H9 (cell line): Measurements from ENCODE around the gene SIRT7. TPM values are rescaled to one million over a fixed set of nuclear protein-coding genes. Genes with fewer than 3 reads are reported as not detected.

Source experiments
- DNase-seq: peaks from one replicate; pipeline ENCODE4 v3.0.0-alpha.2; 2017
- H2AFZ ChIP-seq: one replicate; pipeline ENCODE4 v1.6.1; 2013; ENCODE audit warnings: mild to moderate bottlenecking, low read length, control low read depth, moderate library complexity
- H2AK5ac ChIP-seq: 2 replicates; pipeline ENCODE4 v1.6.1; 2013; ENCODE audit warnings: low read length, control low read depth, mixed read lengths; ENCODE audit not compliant: insufficient read length
- H2BK120ac ChIP-seq: one replicate; pipeline ENCODE4 v1.6.1; 2013; ENCODE audit warnings: low read depth, mild to moderate bottlenecking, low read length, control low read depth, inconsistent platforms; ENCODE audit not compliant: poor library complexity, severe bottlenecking
- H2BK12ac ChIP-seq: 2 replicates; pipeline ENCODE4 v1.6.1; 2013; ENCODE audit warnings: low read length, control low read depth, mixed read lengths, low read depth; ENCODE audit not compliant: insufficient read length
- H2BK15ac ChIP-seq: 2 replicates; pipeline ENCODE4 v1.6.1; 2013; ENCODE audit warnings: low read depth, low read length, control low read depth
- H2BK20ac ChIP-seq: one replicate; pipeline ENCODE4 v1.6.1; 2013; ENCODE audit warnings: low read depth, mild to moderate bottlenecking, low read length, control low read depth, inconsistent platforms; ENCODE audit not compliant: poor library complexity, severe bottlenecking
- H2BK5ac ChIP-seq: 2 replicates; pipeline ENCODE4 v1.6.1; 2013; ENCODE audit warnings: low read length, control low read depth, mixed read lengths; ENCODE audit not compliant: insufficient read length
- H3K14ac ChIP-seq: 2 replicates; pipeline ENCODE4 v1.6.1; 2013; ENCODE audit warnings: low read length, control low read depth; ENCODE audit not compliant: insufficient read depth
- H3K18ac ChIP-seq: 2 replicates; pipeline ENCODE4 v1.6.1; 2013; ENCODE audit warnings: low read depth, mild to moderate bottlenecking, mixed read lengths, low read length, control low read depth; ENCODE audit not compliant: insufficient read length
- H3K23ac ChIP-seq: 2 replicates; pipeline ENCODE4 v1.6.1; 2013; ENCODE audit warnings: low read length, control low read depth, mixed read lengths, low read depth; ENCODE audit not compliant: insufficient read length
- H3K23me2 ChIP-seq: 2 replicates; pipeline ENCODE4 v1.6.1; 2013; ENCODE audit warnings: low read depth, mild to moderate bottlenecking, mixed read lengths, low read length, control low read depth; ENCODE audit not compliant: insufficient read length, poor library complexity, severe bottlenecking
- H3K27ac ChIP-seq: 2 replicates; pipeline ENCODE4 v1.5.1; 2013; ENCODE audit warnings: low read length, control low read depth, mixed read lengths, low read depth; ENCODE audit not compliant: insufficient read length
- H3K27me3 ChIP-seq: 2 replicates; pipeline ENCODE4 v1.6.1; 2013; ENCODE audit warnings: low read length, control low read depth, inconsistent platforms; ENCODE audit not compliant: insufficient read depth
- H3K4ac ChIP-seq: 2 replicates; pipeline ENCODE4 v1.6.1; 2013; ENCODE audit warnings: low read depth, mild to moderate bottlenecking, control low read depth, inconsistent platforms, low read length, moderate library complexity
- H3K4me1 ChIP-seq: 2 replicates; pipeline ENCODE4 v1.6.1; 2013; ENCODE audit warnings: low read length, control low read depth, inconsistent platforms; ENCODE audit not compliant: insufficient read depth
- H3K4me2 ChIP-seq: 2 replicates; pipeline ENCODE4 v1.6.1; 2013; ENCODE audit warnings: low read length, control low read depth, mixed read lengths; ENCODE audit not compliant: insufficient read length, insufficient read depth
- H3K56ac ChIP-seq: 2 replicates; pipeline ENCODE4 v1.6.1; 2013; ENCODE audit warnings: low read depth, mild to moderate bottlenecking, mixed read lengths, low read length, control low read depth; ENCODE audit not compliant: insufficient read length
- H3K79me1 ChIP-seq: 2 replicates; pipeline ENCODE4 v1.6.1; 2013; ENCODE audit warnings: low read depth, mild to moderate bottlenecking, moderate library complexity, low read length, control low read depth, inconsistent platforms; ENCODE audit not compliant: insufficient read depth, poor library complexity, severe bottlenecking
- H3K79me2 ChIP-seq: 2 replicates; pipeline ENCODE4 v1.6.1; 2013; ENCODE audit warnings: low read length, control low read depth, inconsistent platforms; ENCODE audit not compliant: insufficient read depth
- H3K9ac ChIP-seq: 2 replicates; pipeline ENCODE4 v1.6.1; 2013; ENCODE audit warnings: low read length, control low read depth, mixed read lengths; ENCODE audit not compliant: insufficient read length; ENCODE audit errors: extremely low read depth
- H3K9me3 ChIP-seq: one replicate; pipeline ENCODE4 v1.6.1; 2013; ENCODE audit warnings: low read depth, low read length, inconsistent platforms; ENCODE audit not compliant: control insufficient read depth
- H3T11ph ChIP-seq: one replicate; pipeline ENCODE4 v1.6.1; 2013; ENCODE audit warnings: mild to moderate bottlenecking, low read length, control low read depth, inconsistent platforms
- H4K20me1 ChIP-seq: one replicate; pipeline ENCODE4 v1.6.1; 2013; ENCODE audit not compliant: control insufficient read depth, insufficient read length, insufficient read depth
- H4K5ac ChIP-seq: 2 replicates; pipeline ENCODE4 v1.6.1; 2013; ENCODE audit warnings: low read depth, mild to moderate bottlenecking, mixed read lengths, low read length, control low read depth; ENCODE audit not compliant: insufficient read length
- H4K8ac ChIP-seq: replicated peaks from 2 replicates; pipeline ENCODE4 v1.6.1; 2013; ENCODE audit warnings: low read length, control low read depth, mixed read lengths, low read depth; ENCODE audit not compliant: insufficient read length
- H4K91ac ChIP-seq: 2 replicates; pipeline ENCODE4 v1.6.1; 2013; ENCODE audit warnings: low read depth, mild to moderate bottlenecking, moderate library complexity, mixed read lengths, low read length, control low read depth; ENCODE audit not compliant: insufficient read length
- H3K27ac Mint-ChIP-seq, 3 experiments: 2 replicates in 2 of 3; 3 replicates in 1 of 3; pipeline ENCODE4 v1.8.0; 2020 to 2021; ENCODE audit warnings: mixed read lengths in 3 of 3, mild to moderate bottlenecking in 1 of 3, moderate library complexity in 1 of 3
- H3K27me3 Mint-ChIP-seq: 2 replicates; pipeline ENCODE4 v1.8.0; 2021; ENCODE audit warnings: low read depth, mild to moderate bottlenecking, moderate library complexity, mixed read lengths
- H3K36me3 Mint-ChIP-seq, 3 experiments: 2 replicates in 2 of 3; 3 replicates in 1 of 3; pipeline ENCODE4 v1.8.0; 2020 to 2021; ENCODE audit warnings: low read depth in 3 of 3, mixed read lengths in 3 of 3; ENCODE audit not compliant: insufficient read depth in 1 of 3
- H3K4me1 Mint-ChIP-seq, 2 experiments: 2 replicates each; pipeline ENCODE4 v1.8.0; 2020; ENCODE audit warnings: mixed read lengths in 2 of 2
- H3K4me3 Mint-ChIP-seq, 2 experiments: 2 replicates in 1 of 2; 3 replicates in 1 of 2; pipeline ENCODE4 v1.8.0; 2020 to 2021; ENCODE audit warnings: mild to moderate bottlenecking in 2 of 2, mixed read lengths in 2 of 2, moderate library complexity in 1 of 2
- H3K9me3 Mint-ChIP-seq, 2 experiments: 2 replicates in 1 of 2; 3 replicates in 1 of 2; pipeline ENCODE4 v1.8.0; 2020; ENCODE audit warnings: mild to moderate bottlenecking in 2 of 2, mixed read lengths in 2 of 2, moderate library complexity in 1 of 2
- WGBS: extraction: QIAGEN DNeasy Blood & Tissue Kit; methylation state at CpG from one replicate; pipeline ENCODE4 v1.1.7; 2013; ENCODE audit warnings: missing lambda C conversion rate, low lambda C conversion rate, mixed read lengths; ENCODE audit not compliant: insufficient read length; ENCODE audit errors: extremely low coverage; 5-methylcytosine and 5-hydroxymethylcytosine counted together
- total RNA-seq: library from RNA; stranded (reverse); gene quantifications from 2 replicates; pipeline ENCODE4 v1.2.1, GENCODE V29; 2021
- TF ChIP-seq, protein P1 (sequence below): fragments of 200-600 bp; sonication (generic); conservative IDR thresholded peaks from 3 replicates; pipeline ENCODE4 v1.8.0; 2021; ENCODE audit warnings: antibody characterized with exemption, mild to moderate bottlenecking

Gene SIRT7
- total RNA-seq, 1 experiment from 2014 or later = 29.7 TPM

DNA sequence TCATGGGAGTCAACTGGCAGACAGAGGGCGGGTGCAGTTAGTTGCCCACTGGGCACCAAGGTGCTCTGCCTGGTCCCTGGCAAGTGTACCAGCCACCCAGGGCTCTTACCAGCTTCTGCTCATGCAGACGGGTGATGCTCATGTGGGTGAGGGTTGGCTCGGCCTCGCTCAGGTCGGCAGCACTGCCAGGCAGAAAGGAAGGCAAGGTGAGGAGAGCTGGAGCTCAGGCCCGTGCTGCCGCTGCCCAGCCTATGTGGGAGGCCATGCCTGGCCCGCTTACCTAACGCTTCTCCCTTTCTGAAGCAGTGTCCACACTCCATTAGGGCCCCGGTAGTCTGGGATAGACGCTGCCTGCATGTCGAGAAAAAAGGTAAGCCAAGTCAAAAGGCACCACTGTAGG is 2.6 kb downstream of the SIRT7 start:
- no peak overlapping the region for H4K8ac ChIP-seq
- H3K27ac ChIP-seq = no peak overlapping the region
- H3K23ac ChIP-seq = no peak overlapping the region
- DNase-seq = no peak
- H3K36me3 Mint-ChIP-seq = peaks cover 17 to 46% (median 44%) of the 10 kb centered on the region in 3 experiments; a peak in 6 of 7 replicates
- no peaks in the 10 kb centered on the region for H3K4me1 ChIP-seq
- no peak overlapping the region for H2AK5ac ChIP-seq
- H2BK5ac ChIP-seq = no peak overlapping the region
- H3K4me3 Mint-ChIP-seq = no peak overlapping the region
- no peak overlapping the region for H2BK120ac ChIP-seq
- no peaks in the 10 kb centered on the region for H4K20me1 ChIP-seq
- no peak overlapping the region for H3K18ac ChIP-seq
- no peaks in the 10 kb centered on the region; a peak in 1 of 5 replicates for H3K9me3 Mint-ChIP-seq
- no peaks in the 10 kb centered on the region; the same call in 1 of the 2 replicates for H3K79me2 ChIP-seq
- H2BK15ac ChIP-seq = no peak overlapping the region
- H2BK20ac ChIP-seq = no peak overlapping the region
- WGBS = no CpG with 5 or more reads among the region's 12 CpGs
- no peak overlapping the region for H4K91ac ChIP-seq
- no peak overlapping the region for H3K14ac ChIP-seq
- H3K9me3 ChIP-seq = no peaks in the 10 kb centered on the region
- H3K79me1 ChIP-seq = no peaks in the 10 kb centered on the region
- no peaks in the 10 kb centered on the region for H3K27me3 Mint-ChIP-seq
- H3K4me1 Mint-ChIP-seq = peaks cover 11 to 16% of the 10 kb centered on the region in 2 experiments
- TF ChIP-seq, protein P1, sequence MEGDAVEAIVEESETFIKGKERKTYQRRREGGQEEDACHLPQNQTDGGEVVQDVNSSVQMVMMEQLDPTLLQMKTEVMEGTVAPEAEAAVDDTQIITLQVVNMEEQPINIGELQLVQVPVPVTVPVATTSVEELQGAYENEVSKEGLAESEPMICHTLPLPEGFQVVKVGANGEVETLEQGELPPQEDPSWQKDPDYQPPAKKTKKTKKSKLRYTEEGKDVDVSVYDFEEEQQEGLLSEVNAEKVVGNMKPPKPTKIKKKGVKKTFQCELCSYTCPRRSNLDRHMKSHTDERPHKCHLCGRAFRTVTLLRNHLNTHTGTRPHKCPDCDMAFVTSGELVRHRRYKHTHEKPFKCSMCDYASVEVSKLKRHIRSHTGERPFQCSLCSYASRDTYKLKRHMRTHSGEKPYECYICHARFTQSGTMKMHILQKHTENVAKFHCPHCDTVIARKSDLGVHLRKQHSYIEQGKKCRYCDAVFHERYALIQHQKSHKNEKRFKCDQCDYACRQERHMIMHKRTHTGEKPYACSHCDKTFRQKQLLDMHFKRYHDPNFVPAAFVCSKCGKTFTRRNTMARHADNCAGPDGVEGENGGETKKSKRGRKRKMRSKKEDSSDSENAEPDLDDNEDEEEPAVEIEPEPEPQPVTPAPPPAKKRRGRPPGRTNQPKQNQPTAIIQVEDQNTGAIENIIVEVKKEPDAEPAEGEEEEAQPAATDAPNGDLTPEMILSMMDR = no peak
- no peak overlapping the region for H4K5ac ChIP-seq
- H2AFZ ChIP-seq = no peak overlapping the region
- no peak overlapping the region for H3K9ac ChIP-seq
- H3K23me2 ChIP-seq = peaks cover 10% of the 10 kb centered on the region
- H3K27ac Mint-ChIP-seq = no peak overlapping the region
- H3T11ph ChIP-seq = no peak overlapping the region
- no peak overlapping the region for H3K56ac ChIP-seq
- no peak overlapping the region for H2BK12ac ChIP-seq
- no peak overlapping the region for H3K4ac ChIP-seq
- H3K4me2 ChIP-seq = no peak overlapping the region
- no peaks in the 10 kb centered on the region for H3K27me3 ChIP-seq
